ENCODE results near the gene TMEM119.

- TF ChIP-seq ARNT (IDR thresholded peaks at IDR 0.05), result no peak
- TF ChIP-seq MAFK (IDR thresholded peaks at IDR 0.05; ENCODE audit: low read length), result no peak
- no peak for TF ChIP-seq CTCF (IDR thresholded peaks at IDR 0.05 in 2 of 3, conservative IDR thresholded peaks at IDR 0.05 in 1 of 3; ENCODE audit: insufficient read depth in 2 of 3, low read depth in 1 of 3, low read length in 3 of 3)
- no peak for TF ChIP-seq NR2C1 (IDR thresholded peaks at IDR 0.05)
- no peak for TF ChIP-seq NR2C1 (tag; IDR thresholded peaks at IDR 0.05)
- no peak for TF ChIP-seq CBFB (CRISPR knock-in tag; IDR thresholded peaks at IDR 0.05)
- TF ChIP-seq ZNF146 (CRISPR knock-in tag; IDR thresholded peaks at IDR 0.05; ENCODE audit: unreplicated experiment), result no peak
- TF ChIP-seq IRF1 (CRISPR knock-in tag; IDR thresholded peaks at IDR 0.05; ENCODE audit: borderline replicate concordance), result no peak
- TF ChIP-seq CBX1 (IDR thresholded peaks at IDR 0.05; ENCODE audit: low read depth), result no peak
- no peak for TF ChIP-seq STAT5B (CRISPR knock-in tag; IDR thresholded peaks at IDR 0.05)
Observed at GRCh38 chr12:108613548-108613947, 15.7 kb upstream of the TMEM119 start.
